Loucy (cell line): ENCODE data around the gene FPR2.

ENCODE experiments used
- H2AFZ ChIP-seq: fragments of 200-600 bp; sonication (generic); 2 replicates; pipeline ENCODE4 v1.6.0; 2016; ENCODE audit warnings: antibody characterized with exemption, mild to moderate bottlenecking, low read length, moderate library complexity
- H3F3A ChIP-seq: fragments of 200-600 bp; 2 replicates; pipeline ENCODE4 v1.6.0; 2016; ENCODE audit warnings: antibody characterized with exemption, low read depth, mild to moderate bottlenecking
- H3K27me3 ChIP-seq: fragments of 200-600 bp; sonication (generic); 2 replicates; pipeline ENCODE4 v1.6.1; 2014; ENCODE audit warnings: low read length, mild to moderate bottlenecking; ENCODE audit not compliant: insufficient read depth, poor library complexity, severe bottlenecking
- H3K36me3 ChIP-seq: fragments of 200-600 bp; sonication (generic); 2 replicates; pipeline ENCODE4 v1.6.1; 2016; ENCODE audit warnings: low read length; ENCODE audit not compliant: insufficient read depth
- H3K4me1 ChIP-seq: fragments of 200-600 bp; sonication (generic); 2 replicates; pipeline ENCODE4 v1.5.1; 2014; ENCODE audit warnings: low read length, mild to moderate bottlenecking; ENCODE audit not compliant: insufficient read depth, poor library complexity, severe bottlenecking
- H3K4me2 ChIP-seq: fragments of 200-600 bp; sonication (generic); 2 replicates; pipeline ENCODE4 v1.6.0; 2014; ENCODE audit warnings: antibody characterized with exemption, low read length, low read depth, mild to moderate bottlenecking; ENCODE audit not compliant: poor library complexity, severe bottlenecking
- H3K4me3 ChIP-seq: fragments of 200-600 bp; sonication (generic); 2 replicates; pipeline ENCODE4 v1.5.1; 2014; ENCODE audit warnings: low read length, mild to moderate bottlenecking, mixed read lengths; ENCODE audit not compliant: poor library complexity, severe bottlenecking
- H3K79me2 ChIP-seq: fragments of 200-600 bp; sonication (generic); 2 replicates; pipeline ENCODE4 v1.6.1; 2014; ENCODE audit warnings: low read length; ENCODE audit not compliant: insufficient read depth
- H3K9ac ChIP-seq: fragments of 200-600 bp; sonication (generic); 2 replicates; pipeline ENCODE4 v1.6.0; 2014; ENCODE audit warnings: mild to moderate bottlenecking, low read depth, low read length, moderate library complexity; ENCODE audit not compliant: poor library complexity, severe bottlenecking
- H3K9me2 ChIP-seq: fragments of 200-600 bp; sonication (generic); replicated peaks from 2 replicates; pipeline ENCODE4 v1.6.1; 2016; ENCODE audit warnings: low read depth, low read length, mixed read lengths
- H3K9me3 ChIP-seq: fragments of 200-600 bp; sonication (generic); 2 replicates; pipeline ENCODE4 v1.6.1; 2014; ENCODE audit warnings: mild to moderate bottlenecking, antibody characterized with exemption, low read length, low read depth; ENCODE audit not compliant: insufficient read depth
- H4K20me1 ChIP-seq: fragments of 200-600 bp; sonication (generic); 2 replicates; pipeline ENCODE4 v1.6.0; 2014; ENCODE audit warnings: antibody characterized with exemption, low read length, mild to moderate bottlenecking; ENCODE audit not compliant: insufficient read depth, poor library complexity, severe bottlenecking
- CTCF ChIP-seq: fragments of 200-600 bp; sonication (generic); conservative IDR thresholded peaks from 2 replicates; pipeline ENCODE4 v1.5.1; 2014; ENCODE audit warnings: mild to moderate bottlenecking, antibody characterized with exemption, low read length
- EZH2phosphoT487 ChIP-seq: fragments of 200-600 bp; IDR thresholded peaks from 2 replicates; pipeline ENCODE4 v1.6.1; 2018; ENCODE audit warnings: antibody characterized with exemption, mild to moderate bottlenecking, moderate library complexity, borderline replicate concordance

FPR2 gene

DNA sequence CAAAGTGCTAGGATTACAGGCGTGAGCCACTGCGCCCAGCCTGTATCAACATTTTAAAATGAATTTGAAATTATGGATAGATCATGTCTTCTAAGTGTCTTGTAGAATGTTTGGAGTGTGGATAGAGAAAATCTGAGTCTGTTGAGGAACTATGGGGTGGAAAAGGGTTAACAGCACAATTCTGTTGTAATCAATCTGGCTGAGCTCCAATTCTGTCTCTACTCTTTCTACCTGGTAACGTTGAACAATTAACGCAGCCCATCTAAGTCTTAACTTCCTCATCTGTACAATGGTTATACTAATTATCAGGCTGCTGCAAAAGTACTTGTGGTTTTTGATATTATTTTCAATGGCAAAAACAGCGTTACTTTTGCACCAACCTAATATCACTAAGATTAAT is 4.1 kb downstream of the FPR2 start:
- Histone ChIP-seq H3K4me3 (no peak overlapping the region), H3K36me3 (no peaks in the 10 kb centered on the region), H3F3A (no peaks in the 10 kb centered on the region), H3K9me3 (no peaks in the 10 kb centered on the region), H2AFZ (no peak overlapping the region), H3K4me1 (no peaks in the 10 kb centered on the region), H4K20me1 (no peaks in the 10 kb centered on the region), H3K79me2 (no peaks in the 10 kb centered on the region), H3K27me3 (no peaks in the 10 kb centered on the region), H3K9me2 (no peaks in the 10 kb centered on the region), H3K9ac (no peak overlapping the region), H3K4me2 (no peak overlapping the region)
- TF ChIP-seq CTCF: no peak
- no peak for TF ChIP-seq EZH2phosphoT487

GRCh38 chr19:51766461-51766860 is 5.5 kb downstream of the FPR2 start:
- Histone ChIP-seq H3K27me3 (no peaks in the 10 kb centered on the region), H3K4me2 (no peak overlapping the region), H3K79me2 (no peaks in the 10 kb centered on the region), H2AFZ (no peak overlapping the region), H3K4me1 (no peaks in the 10 kb centered on the region), H3K9ac (no peak overlapping the region), H3F3A (no peaks in the 10 kb centered on the region), H3K36me3 (no peaks in the 10 kb centered on the region), H4K20me1 (no peaks in the 10 kb centered on the region), H3K4me3 (no peak overlapping the region), H3K9me3 (no peaks in the 10 kb centered on the region), H3K9me2 (no peaks in the 10 kb centered on the region)
- no peak for TF ChIP-seq CTCF
- no peak for TF ChIP-seq EZH2phosphoT487

DNA sequence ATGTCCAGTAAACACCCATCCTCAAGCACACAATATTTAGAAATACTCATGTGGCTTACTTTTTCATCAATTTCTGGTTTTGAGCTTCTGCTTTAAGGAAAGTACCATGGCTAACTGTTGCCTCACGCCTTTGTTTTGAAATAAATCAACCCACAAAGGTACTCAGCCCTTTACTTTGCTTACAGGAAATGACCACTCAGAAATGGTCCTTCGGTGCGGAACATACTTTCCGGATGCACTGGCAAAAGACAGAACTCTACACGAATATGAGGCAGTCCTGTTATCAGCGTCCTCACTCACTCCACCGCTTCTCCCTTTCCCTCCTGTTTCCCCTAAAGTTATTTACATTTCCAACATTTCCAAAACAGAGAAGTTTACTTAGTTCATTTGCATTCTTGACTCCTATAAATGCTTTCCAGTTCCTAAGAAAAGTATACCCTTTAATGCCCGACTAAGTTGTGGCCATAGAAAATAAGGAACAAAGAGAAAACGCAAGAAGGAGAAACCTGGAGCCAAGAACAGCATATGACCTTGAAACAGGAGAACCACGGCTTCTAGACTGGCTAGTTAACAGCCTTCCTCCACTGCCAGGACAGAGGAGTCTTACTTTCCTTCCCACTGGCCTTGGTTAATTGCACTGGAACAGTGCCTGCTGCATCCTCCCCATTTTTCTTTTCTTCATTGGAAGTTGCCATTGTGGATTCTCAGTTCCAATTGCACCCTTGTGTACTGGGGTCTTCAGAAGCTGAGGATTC is 10.6 kb downstream of the FPR2 start:
- Histone ChIP-seq H2AFZ (no peak overlapping the region), H3K27me3 (no peaks in the 10 kb centered on the region), H3K4me3 (no peak overlapping the region)

More for the DNA sequence above, 10.6 kb downstream of the FPR2 start:
- H4K20me1 ChIP-seq: no peaks in the 10 kb centered on the region
- H3K36me3 ChIP-seq: no peaks in the 10 kb centered on the region
- no peak overlapping the region for H3K4me2 ChIP-seq
- no peaks in the 10 kb centered on the region for H3K79me2 ChIP-seq
- TF ChIP-seq EZH2phosphoT487: no peak
- TF ChIP-seq CTCF: no peak
- H3K9me3 ChIP-seq: no peaks in the 10 kb centered on the region
- H3K4me1 ChIP-seq: no peaks in the 10 kb centered on the region
- H3K9ac ChIP-seq: no peak overlapping the region
- H3K9me2 ChIP-seq: no peaks in the 10 kb centered on the region
- H3F3A ChIP-seq: no peaks in the 10 kb centered on the region
